OCI-LY7 (cell line): ENCODE measurements around the gene FGGY. TPM values are rescaled to one million over a fixed set of nuclear protein-coding genes. Genes with fewer than 3 reads are reported as not detected.
"Not testable (repeated sequence)": the region's sequence is repeated elsewhere in the genome, so short reads cannot be mapped to it uniquely, and the experiment has no call there.

ENCODE experiments used
- BruUV-seq: library from RNA; stranded (reverse); fragments of 400-500 nt; replicated peaks from 2 replicates; lab custom pipeline; 2021; lab: Mats Ljungman, UMichigan
- CTCF ChIA-PET: fragments of 300-600 bp; sonication (Branson Sonifier 250); formaldehyde crosslinking; loops from one replicate; lab custom pipeline; 2022; ENCODE audit warnings: antibody characterized with exemption; ENCODE audit not compliant: unreplicated experiment; lab: Charles Lee
- POLR2A ChIA-PET: fragments of 300-600 bp; sonication (Branson Sonifier 250); formaldehyde crosslinking; loops from one replicate; lab custom pipeline; 2022; ENCODE audit warnings: antibody characterized with exemption; lab: Charles Lee
- DNase-seq: peaks from one replicate; pipeline ENCODE4 v3.0.0-alpha.2; 2015; ENCODE audit warnings: low spot score
- H2AFZ ChIP-seq: fragments of 200-600 bp; sonication (generic), shearing (Covaris generic); 2 replicates; pipeline ENCODE4 v1.6.1; 2014; ENCODE audit warnings: mild to moderate bottlenecking, antibody characterized with exemption, low read length, moderate library complexity
- H3K27ac ChIP-seq: fragments of 200-600 bp; sonication (generic); 2 replicates; pipeline ENCODE4 v1.5.1; 2014; ENCODE audit warnings: mixed run types, low read depth, mild to moderate bottlenecking, moderate library complexity, low read length, inconsistent platforms; ENCODE audit not compliant: poor library complexity, severe bottlenecking
- H3K36me3 ChIP-seq: fragments of 200-600 bp; sonication (generic); 2 replicates; pipeline ENCODE4 v1.6.1; 2014; ENCODE audit warnings: mild to moderate bottlenecking, antibody characterized with exemption, low read length, moderate library complexity, mixed read lengths; ENCODE audit not compliant: insufficient read depth
- H3K4me1 ChIP-seq: fragments of 200-600 bp; sonication (generic); 2 replicates; pipeline ENCODE4 v1.5.1; 2014; ENCODE audit warnings: mild to moderate bottlenecking, low read length; ENCODE audit not compliant: insufficient read depth, poor library complexity, severe bottlenecking
- H3K4me2 ChIP-seq: fragments of 200-600 bp; sonication (generic); 2 replicates; pipeline ENCODE4 v1.6.1; 2014; ENCODE audit warnings: mild to moderate bottlenecking, low read length
- H3K4me3 ChIP-seq: fragments of 200-600 bp; sonication (generic); 2 replicates; pipeline ENCODE4 v1.5.1; 2014; ENCODE audit warnings: mild to moderate bottlenecking, low read depth, low read length; ENCODE audit not compliant: poor library complexity, severe bottlenecking
- H3K79me2 ChIP-seq: fragments of 200-600 bp; sonication (generic); 2 replicates; pipeline ENCODE4 v1.6.1; 2016; ENCODE audit warnings: low read depth, mild to moderate bottlenecking, low read length, moderate library complexity, mixed read lengths; ENCODE audit not compliant: insufficient read depth
- H3K9me2 ChIP-seq: fragments of 200-600 bp; sonication (generic); 2 replicates; pipeline ENCODE4 v1.6.1; 2016; ENCODE audit warnings: mild to moderate bottlenecking, low read length, mixed read lengths; ENCODE audit not compliant: insufficient read depth
- H3K9me3 ChIP-seq: fragments of 200-600 bp; sonication (generic); 2 replicates; pipeline ENCODE4 v1.6.1; 2014; ENCODE audit warnings: mild to moderate bottlenecking, mixed run types, low read length, mixed read lengths
- H4K20me1 ChIP-seq: fragments of 200-600 bp; sonication (generic); 2 replicates; pipeline ENCODE4 v1.6.1; 2014; ENCODE audit warnings: mild to moderate bottlenecking, antibody characterized with exemption, low read length, moderate library complexity, mixed read lengths; ENCODE audit not compliant: insufficient read depth
- EZH2phosphoT487 ChIP-seq: fragments of 200-600 bp; sonication (generic); IDR thresholded peaks from 2 replicates; pipeline ENCODE4 v1.6.1; 2018; ENCODE audit warnings: low read depth, borderline replicate concordance, mild to moderate bottlenecking, mixed run types, antibody characterized with exemption, low read length, moderate library complexity, mixed read lengths
- intact Hi-C: fragments of 100-400 bp; cut with micrococcal nuclease; formaldehyde crosslinking; loops from one replicate; pipeline ENCODE4 v1.10.0; 2022; ENCODE audit not compliant: unreplicated experiment
- total RNA-seq, 2 experiments: library from RNA; depleted of rRNA in 1 of 2; stranded (reverse); fragments of >200 nt in 1 of 2; shearing (Covaris generic) in 1 of 2; gene quantifications; 2 replicates each; pipeline ENCODE4 v1.2.3, GENCODE V29; 2014 to 2022
- TF ChIP-seq, protein P1 (sequence below): fragments of 200-600 bp; sonication (generic); conservative IDR thresholded peaks from 2 replicates; pipeline ENCODE4 v1.5.1; 2014; ENCODE audit warnings: mild to moderate bottlenecking, antibody characterized with exemption, low read length, moderate library complexity, mixed read lengths

FGGY gene
- total RNA-seq, 2 experiments from 2014 or later, result 0.63 to 4.5 TPM

GRCh38 chr1:59352065-59352464 is 55.2 kb downstream of the FGGY start:
- no peak for DNase-seq
- Histone ChIP-seq H3K27ac (no peak overlapping the region), H3K36me3 (no peaks in the 10 kb centered on the region), H3K4me1 (no peaks in the 10 kb centered on the region), H3K4me2 (no peak overlapping the region), H4K20me1 (no peaks in the 10 kb centered on the region), H3K9me2 (no peaks in the 10 kb centered on the region), H3K4me3 (no peak overlapping the region), H3K79me2 (no peaks in the 10 kb centered on the region), H2AFZ (no peak overlapping the region), H3K9me3 (no peaks in the 10 kb centered on the region)
- no TSS peak for BruUV-seq
- ChIA-PET CTCF (no interaction called here), POLR2A (interaction anchor here (0.6 kb wide), 1 partner anchor 33 kb away, joined by 3 read pairs; no protein-coding TSS in a partner anchor)
- no peak for TF ChIP-seq EZH2phosphoT487
- TF ChIP-seq, protein P1, sequence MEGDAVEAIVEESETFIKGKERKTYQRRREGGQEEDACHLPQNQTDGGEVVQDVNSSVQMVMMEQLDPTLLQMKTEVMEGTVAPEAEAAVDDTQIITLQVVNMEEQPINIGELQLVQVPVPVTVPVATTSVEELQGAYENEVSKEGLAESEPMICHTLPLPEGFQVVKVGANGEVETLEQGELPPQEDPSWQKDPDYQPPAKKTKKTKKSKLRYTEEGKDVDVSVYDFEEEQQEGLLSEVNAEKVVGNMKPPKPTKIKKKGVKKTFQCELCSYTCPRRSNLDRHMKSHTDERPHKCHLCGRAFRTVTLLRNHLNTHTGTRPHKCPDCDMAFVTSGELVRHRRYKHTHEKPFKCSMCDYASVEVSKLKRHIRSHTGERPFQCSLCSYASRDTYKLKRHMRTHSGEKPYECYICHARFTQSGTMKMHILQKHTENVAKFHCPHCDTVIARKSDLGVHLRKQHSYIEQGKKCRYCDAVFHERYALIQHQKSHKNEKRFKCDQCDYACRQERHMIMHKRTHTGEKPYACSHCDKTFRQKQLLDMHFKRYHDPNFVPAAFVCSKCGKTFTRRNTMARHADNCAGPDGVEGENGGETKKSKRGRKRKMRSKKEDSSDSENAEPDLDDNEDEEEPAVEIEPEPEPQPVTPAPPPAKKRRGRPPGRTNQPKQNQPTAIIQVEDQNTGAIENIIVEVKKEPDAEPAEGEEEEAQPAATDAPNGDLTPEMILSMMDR, result no peak
- intact Hi-C loops, result no loop called here

GRCh38 chr1:59353453-59353852 is 56.6 kb downstream of the FGGY start:
- H3K4me1 ChIP-seq, result no peaks in the 10 kb centered on the region
- H3K36me3 ChIP-seq, result no peaks in the 10 kb centered on the region
- BruUV-seq, result no TSS peak
- H4K20me1 ChIP-seq, result no peaks in the 10 kb centered on the region
- TF ChIP-seq, protein P1, result no peak
- TF ChIP-seq EZH2phosphoT487, result no peak
- H3K27ac ChIP-seq, result no peak overlapping the region
- no peak overlapping the region for H3K4me2 ChIP-seq
- CTCF ChIA-PET, result no interaction called here
- H3K79me2 ChIP-seq, result no peaks in the 10 kb centered on the region
- POLR2A ChIA-PET, result interaction anchor here (1.2 kb wide), 1 partner anchor 32 kb away, joined by 3 read pairs; no protein-coding TSS in a partner anchor
- no peak for DNase-seq
- intact Hi-C loops, result no loop called here
- no peaks in the 10 kb centered on the region for H3K9me3 ChIP-seq
- H3K4me3 ChIP-seq, result no peak overlapping the region
- no peaks in the 10 kb centered on the region for H3K9me2 ChIP-seq
- no peak overlapping the region for H2AFZ ChIP-seq

GRCh38 chr1:59354239-59354638 is 57.3 kb downstream of the FGGY start:
- H3K27ac ChIP-seq, H2AFZ ChIP-seq, CTCF ChIA-PET, BruUV-seq, H3K4me3 ChIP-seq, H3K4me2 ChIP-seq, H3K9me3 ChIP-seq, DNase-seq, H3K9me2 ChIP-seq, H4K20me1 ChIP-seq, H3K79me2 ChIP-seq, H3K36me3 ChIP-seq, intact Hi-C loops, H3K4me1 ChIP-seq: not testable (repeated sequence)
- POLR2A ChIA-PET, result interaction anchor here (1.2 kb wide), 1 partner anchor 31 kb away, joined by 3 read pairs; no protein-coding TSS in a partner anchor
